Mesendoderm (in vitro differentiated cells): ENCODE results near the gene PGLYRP2.

ENCODE experiments used
- DNase-seq: peaks from one replicate; pipeline ENCODE4 v3.0.0; 2013
- H2AK5ac ChIP-seq: 2 replicates; pipeline ENCODE4 v1.6.1; 2013; ENCODE audit warnings: low read length, inconsistent platforms
- H2BK120ac ChIP-seq: 2 replicates; pipeline ENCODE4 v1.6.1; 2013; ENCODE audit warnings: low read depth, mild to moderate bottlenecking, low read length, moderate library complexity, mixed read lengths
- H2BK15ac ChIP-seq: replicated peaks from 2 replicates; pipeline ENCODE4 v1.6.1; 2013; ENCODE audit warnings: low read depth, mild to moderate bottlenecking, moderate library complexity
- H2BK5ac ChIP-seq: 2 replicates; pipeline ENCODE4 v1.6.1; 2013; ENCODE audit warnings: low read length, inconsistent platforms
- H3K18ac ChIP-seq: 2 replicates; pipeline ENCODE4 v1.6.1; 2013; ENCODE audit warnings: mild to moderate bottlenecking, low read length, mixed read lengths
- H3K23ac ChIP-seq: one replicate; pipeline ENCODE4 v1.6.1; 2013; ENCODE audit warnings: low read length
- H3K27ac ChIP-seq: 2 replicates; pipeline ENCODE4 v1.5.1; 2013; ENCODE audit warnings: low read depth, mild to moderate bottlenecking, inconsistent platforms, low read length, moderate library complexity
- H3K27me3 ChIP-seq: 2 replicates; pipeline ENCODE4 v1.6.1; 2013; ENCODE audit warnings: low read length, control low read depth, mild to moderate bottlenecking, inconsistent platforms; ENCODE audit not compliant: insufficient read depth, poor library complexity
- H3K36me3 ChIP-seq: 2 replicates; pipeline ENCODE4 v1.6.1; 2013; ENCODE audit warnings: low read length, inconsistent platforms; ENCODE audit not compliant: control insufficient read depth, insufficient read depth
- H3K4ac ChIP-seq: one replicate; pipeline ENCODE4 v1.6.1; 2013; ENCODE audit warnings: low read depth, mild to moderate bottlenecking, low read length, moderate library complexity
- H3K4me1 ChIP-seq: 2 replicates; pipeline ENCODE4 v1.6.1; 2013; ENCODE audit warnings: low read depth, low read length, inconsistent platforms; ENCODE audit not compliant: control insufficient read depth
- H3K4me2 ChIP-seq: 2 replicates; pipeline ENCODE4 v1.6.1; 2013; ENCODE audit warnings: low read length
- H3K4me3 ChIP-seq: 2 replicates; pipeline ENCODE4 v1.5.1; 2013; ENCODE audit warnings: mild to moderate bottlenecking, low read length
- H3K56ac ChIP-seq: one replicate; pipeline ENCODE4 v1.6.1; 2013; ENCODE audit warnings: low read length
- H3K79me1 ChIP-seq: 2 replicates; pipeline ENCODE4 v1.6.1; 2013; ENCODE audit warnings: low read length, inconsistent platforms
- H3K79me2 ChIP-seq: 2 replicates; pipeline ENCODE4 v1.6.1; 2013; ENCODE audit warnings: mild to moderate bottlenecking, low read length; ENCODE audit not compliant: control insufficient read depth, insufficient read depth
- H3K9ac ChIP-seq: 2 replicates; pipeline ENCODE4 v1.6.1; 2013; ENCODE audit warnings: low read length, inconsistent platforms
- H4K5ac ChIP-seq: one replicate; pipeline ENCODE4 v1.6.1; 2013; ENCODE audit warnings: low read length
- H4K8ac ChIP-seq: one replicate; pipeline ENCODE4 v1.6.1; 2013; ENCODE audit warnings: low read depth, mild to moderate bottlenecking, control low read depth, low read length, moderate library complexity
- WGBS: extraction: QIAGEN DNeasy Blood & Tissue Kit; methylation state at CpG from one replicate; pipeline ENCODE4 v1.1.7; 2013; ENCODE audit warnings: low lambda C conversion rate, missing lambda C conversion rate; ENCODE audit not compliant: insufficient coverage; ENCODE audit errors: extremely low coverage; 5-methylcytosine and 5-hydroxymethylcytosine counted together

PGLYRP2 gene

GRCh38 chr19:15498910-15499309, 19.6 kb upstream of the PGLYRP2 start:
- Histone ChIP-seq H3K4me2 (no peak overlapping the region), H2AK5ac (no peak overlapping the region), H4K8ac (no peak overlapping the region), H3K79me2 (no peaks in the 10 kb centered on the region), H2BK5ac (no peak overlapping the region), H3K18ac (no peak overlapping the region), H4K5ac (no peak overlapping the region), H3K27ac (no peak overlapping the region), H3K36me3 (no peaks in the 10 kb centered on the region), H3K23ac (no peak overlapping the region), H3K4me3 (no peak overlapping the region), H2BK15ac (no peak overlapping the region), H3K79me1 (no peaks in the 10 kb centered on the region), H3K27me3 (no peaks in the 10 kb centered on the region), H3K56ac (no peak overlapping the region), H2BK120ac (no peak overlapping the region), H3K9ac (no peak overlapping the region), H3K4me1 (no peaks in the 10 kb centered on the region), H3K4ac (no peak overlapping the region)
- no CpG with 5 or more reads among the region's 6 CpGs for WGBS
- DNase-seq = no peak

- no peak overlapping the region for H4K5ac ChIP-seq
- H3K79me2 ChIP-seq = no peaks in the 10 kb centered on the region
- no peak overlapping the region for H2BK15ac ChIP-seq
- no peak overlapping the region for H3K4ac ChIP-seq
- no peaks in the 10 kb centered on the region for H3K79me1 ChIP-seq
- H3K9ac ChIP-seq = no peak overlapping the region
- WGBS = no CpG with 5 or more reads among the region's 10 CpGs
- no peak overlapping the region for H2BK120ac ChIP-seq
- H3K36me3 ChIP-seq = no peaks in the 10 kb centered on the region
- no peak overlapping the region for H3K27ac ChIP-seq
- H3K4me2 ChIP-seq = no peak overlapping the region
- no peak overlapping the region for H3K56ac ChIP-seq
- no peak for DNase-seq
- no peaks in the 10 kb centered on the region for H3K4me1 ChIP-seq
- H3K27me3 ChIP-seq = no peaks in the 10 kb centered on the region
- no peak overlapping the region for H4K8ac ChIP-seq
- H3K18ac ChIP-seq = no peak overlapping the region
- H2BK5ac ChIP-seq = no peak overlapping the region
- no peak overlapping the region for H3K4me3 ChIP-seq
- H2AK5ac ChIP-seq = no peak overlapping the region
- no peak overlapping the region for H3K23ac ChIP-seq
Measured at GRCh38 chr19:15498156-15498858, 19.0 kb upstream of the PGLYRP2 start.

GRCh38 chr19:15495151-15495550, 15.8 kb upstream of the PGLYRP2 start:
- Histone ChIP-seq H3K79me1 (no peaks in the 10 kb centered on the region), H3K23ac (no peak overlapping the region), H2BK5ac (no peak overlapping the region), H3K4me3 (no peak overlapping the region), H3K9ac (no peak overlapping the region), H2BK15ac (no peak overlapping the region), H2AK5ac (no peak overlapping the region), H3K27me3 (no peaks in the 10 kb centered on the region), H3K4ac (no peak overlapping the region), H3K27ac (no peak overlapping the region), H3K4me2 (no peak overlapping the region), H4K5ac (no peak overlapping the region), H3K4me1 (no peaks in the 10 kb centered on the region), H2BK120ac (no peak overlapping the region), H3K56ac (no peak overlapping the region), H3K18ac (no peak overlapping the region), H4K8ac (no peak overlapping the region), H3K36me3 (no peaks in the 10 kb centered on the region), H3K79me2 (no peaks in the 10 kb centered on the region)
- WGBS = no CpG with 5 or more reads among the region's 1 CpG
- no peak for DNase-seq

GRCh38 chr19:15488489-15489226, 9.4 kb upstream of the PGLYRP2 start:
- no peaks in the 10 kb centered on the region for H3K36me3 ChIP-seq
- H4K8ac ChIP-seq = no peak overlapping the region
- H2BK120ac ChIP-seq = no peak overlapping the region
- no peak overlapping the region for H4K5ac ChIP-seq
- H3K23ac ChIP-seq = no peak overlapping the region
- no peak overlapping the region for H2AK5ac ChIP-seq
- no peak overlapping the region for H2BK15ac ChIP-seq
- 100% methylated on average over 3 of the region's 13 CpGs for WGBS
- no peak overlapping the region for H3K4me3 ChIP-seq
- H3K27me3 ChIP-seq = no peaks in the 10 kb centered on the region
- H3K18ac ChIP-seq = no peak overlapping the region
- no peaks in the 10 kb centered on the region for H3K79me1 ChIP-seq
- no peaks in the 10 kb centered on the region for H3K79me2 ChIP-seq
- H3K4ac ChIP-seq = no peak overlapping the region
- H3K56ac ChIP-seq = no peak overlapping the region
- no peak overlapping the region for H3K9ac ChIP-seq
- H3K4me1 ChIP-seq = no peaks in the 10 kb centered on the region
- no peak overlapping the region for H3K4me2 ChIP-seq
- DNase-seq = no peak
- H3K27ac ChIP-seq = no peak overlapping the region
- H2BK5ac ChIP-seq = no peak overlapping the region

GRCh38 chr19:15487038-15487437, 7.7 kb upstream of the PGLYRP2 start:
- Histone ChIP-seq H3K4me1 (no peaks in the 10 kb centered on the region), H2BK5ac (no peak overlapping the region), H3K4me2 (no peak overlapping the region), H3K4me3 (no peak overlapping the region), H4K8ac (no peak overlapping the region), H2BK120ac (no peak overlapping the region), H2AK5ac (no peak overlapping the region), H3K23ac (no peak overlapping the region), H4K5ac (no peak overlapping the region), H3K18ac (no peak overlapping the region), H3K4ac (no peak overlapping the region), H3K27me3 (no peaks in the 10 kb centered on the region), H3K9ac (no peak overlapping the region), H3K36me3 (no peaks in the 10 kb centered on the region), H3K79me1 (no peaks in the 10 kb centered on the region), H3K56ac (no peak overlapping the region), H3K79me2 (no peaks in the 10 kb centered on the region), H2BK15ac (no peak overlapping the region), H3K27ac (no peak overlapping the region)
- WGBS = no CpG with 5 or more reads among the region's 4 CpGs
- DNase-seq = no peak
